KMS-11 (cell line): Measurements from ENCODE around the gene SLC39A12.

Experiments used
- H2AFZ ChIP-seq: fragments of 200-600 bp; sonication (generic); 2 replicates; pipeline ENCODE4 v1.6.1; 2016; ENCODE audit warnings: antibody characterized with exemption, mixed run types, low read depth
- H3K27ac ChIP-seq: fragments of 200-600 bp; sonication (generic); 2 replicates; pipeline ENCODE4 v1.6.1; 2016; ENCODE audit warnings: mild to moderate bottlenecking, mixed run types
- H3K27me3 ChIP-seq: fragments of 200-600 bp; sonication (generic); 2 replicates; pipeline ENCODE4 v1.6.1; 2017; ENCODE audit warnings: mild to moderate bottlenecking, low read depth, mixed run types, moderate library complexity; ENCODE audit not compliant: insufficient read depth
- H3K36me3 ChIP-seq: fragments of 200-600 bp; sonication (generic); 2 replicates; pipeline ENCODE4 v1.6.1; 2017; ENCODE audit warnings: mild to moderate bottlenecking, mixed run types; ENCODE audit not compliant: insufficient read depth
- H3K4me1 ChIP-seq: fragments of 200-600 bp; sonication (generic); 2 replicates; pipeline ENCODE4 v1.6.1; 2016; ENCODE audit warnings: mild to moderate bottlenecking, low read depth, mixed run types; ENCODE audit not compliant: poor library complexity, severe bottlenecking
- H3K4me2 ChIP-seq: fragments of 200-600 bp; sonication (generic); 2 replicates; pipeline ENCODE4 v1.7.0; 2016; ENCODE audit warnings: mild to moderate bottlenecking, mixed run types
- H3K4me3 ChIP-seq: fragments of 200-600 bp; sonication (generic); IDR thresholded peaks from 2 replicates; pipeline ENCODE4 v1.6.1; 2017; ENCODE audit warnings: low read depth, low read length, mixed read lengths; ENCODE audit not compliant: insufficient read depth
- H3K79me2 ChIP-seq: fragments of 200-600 bp; sonication (generic); 2 replicates; pipeline ENCODE4 v1.6.1; 2016; ENCODE audit warnings: low read depth, mixed run types; ENCODE audit not compliant: insufficient read depth
- H3K9ac ChIP-seq: fragments of 200-600 bp; sonication (generic); 2 replicates; pipeline ENCODE4 v1.6.1; 2016; ENCODE audit warnings: mild to moderate bottlenecking, mixed run types
- H4K20me1 ChIP-seq: fragments of 200-600 bp; sonication (generic); 2 replicates; pipeline ENCODE4 v1.6.1; 2016; ENCODE audit warnings: mild to moderate bottlenecking, mixed run types; ENCODE audit not compliant: insufficient read depth
- CTCF ChIP-seq: fragments of 200-600 bp; sonication (generic); conservative IDR thresholded peaks from 2 replicates; pipeline ENCODE4 v1.6.1; 2017; ENCODE audit warnings: low read depth, mild to moderate bottlenecking, antibody characterized with exemption, low read length, moderate library complexity, mixed read lengths

Gene SLC39A12

GRCh38 chr10:18043148-18044006 is 91.7 kb downstream of the SLC39A12 start:
- no peaks in the 10 kb centered on the region for H3K36me3 ChIP-seq

GRCh38 chr10:18044976-18045720 is 93.4 kb downstream of the SLC39A12 start:
- Histone ChIP-seq H3K9ac (no peak overlapping the region), H3K27me3 (no peaks in the 10 kb centered on the region), H3K79me2 (no peaks in the 10 kb centered on the region), H4K20me1 (no peaks in the 10 kb centered on the region), H3K4me3 (no peak overlapping the region), H2AFZ (no peak overlapping the region), H3K36me3 (no peaks in the 10 kb centered on the region), H3K27ac (no peak overlapping the region), H3K4me1 (no peaks in the 10 kb centered on the region), H3K4me2 (no peak overlapping the region)
- no peak for TF ChIP-seq CTCF

More at GRCh38 chr10:18043148-18044006, 91.7 kb downstream of the SLC39A12 start:
- H3K27me3 ChIP-seq: no peaks in the 10 kb centered on the region
- no peak overlapping the region for H3K27ac ChIP-seq
- H3K4me3 ChIP-seq: no peak overlapping the region
- H3K79me2 ChIP-seq: no peaks in the 10 kb centered on the region
- H2AFZ ChIP-seq: no peak overlapping the region
- H3K9ac ChIP-seq: no peak overlapping the region
- H4K20me1 ChIP-seq: no peaks in the 10 kb centered on the region
- H3K4me1 ChIP-seq: no peaks in the 10 kb centered on the region
- no peak overlapping the region for H3K4me2 ChIP-seq
- no peak for TF ChIP-seq CTCF

GRCh38 chr10:18056583-18056982 is 104.9 kb downstream of the SLC39A12 start:
- no peak for TF ChIP-seq CTCF
- no peak overlapping the region for H3K9ac ChIP-seq
- no peaks in the 10 kb centered on the region for H3K27me3 ChIP-seq

GRCh38 chr10:18059826-18060559 is 108.3 kb downstream of the SLC39A12 start:
- Histone ChIP-seq H2AFZ (no peak overlapping the region), H3K27me3 (no peaks in the 10 kb centered on the region), H3K36me3 (no peaks in the 10 kb centered on the region), H4K20me1 (no peaks in the 10 kb centered on the region), H3K4me1 (no peaks in the 10 kb centered on the region), H3K79me2 (no peaks in the 10 kb centered on the region), H3K4me2 (no peak overlapping the region), H3K4me3 (no peak overlapping the region), H3K9ac (no peak overlapping the region), H3K27ac (no peak overlapping the region)
- TF ChIP-seq CTCF: no peak

More at GRCh38 chr10:18056583-18056982, 104.9 kb downstream of the SLC39A12 start:
- no peaks in the 10 kb centered on the region for H3K36me3 ChIP-seq
- H3K27ac ChIP-seq: no peak overlapping the region
- no peak overlapping the region for H2AFZ ChIP-seq
- H3K4me1 ChIP-seq: no peaks in the 10 kb centered on the region
- no peaks in the 10 kb centered on the region for H3K79me2 ChIP-seq
- no peaks in the 10 kb centered on the region for H4K20me1 ChIP-seq
- H3K4me2 ChIP-seq: no peak overlapping the region
- H3K4me3 ChIP-seq: no peak overlapping the region
